ENCODE results near the gene ACBD4. TPM values are rescaled to one million over a fixed set of nuclear protein-coding genes. Genes with fewer than 3 reads are reported as not detected.

The ACBD4 gene
- total and polyA plus RNA-seq, 2 of the 4 experiments (the other 2 are of a cell fraction): 2.3 to 5.7 TPM

- no peak for TF ChIP-seq CHD1 (IDR thresholded peaks at IDR 0.05; ENCODE audit: low read depth, low read length)
- TF ChIP-seq, protein P1, sequence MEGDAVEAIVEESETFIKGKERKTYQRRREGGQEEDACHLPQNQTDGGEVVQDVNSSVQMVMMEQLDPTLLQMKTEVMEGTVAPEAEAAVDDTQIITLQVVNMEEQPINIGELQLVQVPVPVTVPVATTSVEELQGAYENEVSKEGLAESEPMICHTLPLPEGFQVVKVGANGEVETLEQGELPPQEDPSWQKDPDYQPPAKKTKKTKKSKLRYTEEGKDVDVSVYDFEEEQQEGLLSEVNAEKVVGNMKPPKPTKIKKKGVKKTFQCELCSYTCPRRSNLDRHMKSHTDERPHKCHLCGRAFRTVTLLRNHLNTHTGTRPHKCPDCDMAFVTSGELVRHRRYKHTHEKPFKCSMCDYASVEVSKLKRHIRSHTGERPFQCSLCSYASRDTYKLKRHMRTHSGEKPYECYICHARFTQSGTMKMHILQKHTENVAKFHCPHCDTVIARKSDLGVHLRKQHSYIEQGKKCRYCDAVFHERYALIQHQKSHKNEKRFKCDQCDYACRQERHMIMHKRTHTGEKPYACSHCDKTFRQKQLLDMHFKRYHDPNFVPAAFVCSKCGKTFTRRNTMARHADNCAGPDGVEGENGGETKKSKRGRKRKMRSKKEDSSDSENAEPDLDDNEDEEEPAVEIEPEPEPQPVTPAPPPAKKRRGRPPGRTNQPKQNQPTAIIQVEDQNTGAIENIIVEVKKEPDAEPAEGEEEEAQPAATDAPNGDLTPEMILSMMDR (conservative IDR thresholded peaks at IDR 0.05; ENCODE audit: low read depth, low read length): no peak
- TF ChIP-seq MAZ (IDR thresholded peaks at IDR 0.05; ENCODE audit: borderline replicate concordance, low read depth, low read length): no peak
- TF ChIP-seq FOS (IDR thresholded peaks at IDR 0.05; ENCODE audit: low read depth, low read length): no peak
- no peak for TF ChIP-seq POLR2A (IDR thresholded peaks at IDR 0.05; ENCODE audit: low read depth, low read length)
- TF ChIP-seq NFE2L2 (IDR thresholded peaks at IDR 0.05; ENCODE audit: low read depth, low read length): no peak
- no peak for TF ChIP-seq USF2 (IDR thresholded peaks at IDR 0.05; ENCODE audit: low read depth, low read length)
- no peak for TF ChIP-seq CEBPB (IDR thresholded peaks at IDR 0.05; ENCODE audit: low read depth, low read length)
- TF ChIP-seq SMC3 (IDR thresholded peaks at IDR 0.05; ENCODE audit: low read depth, low read length): no peak
- TF ChIP-seq MAFK (IDR thresholded peaks at IDR 0.05; ENCODE audit: low read depth, low read length): no peak
- no peak for TF ChIP-seq RFX5 (IDR thresholded peaks at IDR 0.05; ENCODE audit: low read depth, low read length)
- TF ChIP-seq MXI1 (IDR thresholded peaks at IDR 0.05; ENCODE audit: borderline replicate concordance, low read depth, low read length): no peak
- no peak for TF ChIP-seq RAD21 (IDR thresholded peaks at IDR 0.05; ENCODE audit: low read length)
- TF ChIP-seq RCOR1 (IDR thresholded peaks at IDR 0.05; ENCODE audit: insufficient replicate concordance, low read length): no peak
- intact Hi-C loops (cut with micrococcal nuclease) (no loop called here), in situ Hi-C loops (cut with MboI; ENCODE audit: low sequenced_read_pairs) (loop anchor here (5.0 kb wide), 1 partner anchor 60 kb away; no protein-coding TSS in a partner anchor), dilution Hi-C loops (cut with HindIII; ENCODE audit: low sequenced_read_pairs, unreplicated experiment) (no loop called here)
- no peaks in the 10 kb centered on the region for H3K9me3 ChIP-seq (ENCODE audit: control insufficient read depth, insufficient read depth, low read length)
- H3K4me1 ChIP-seq (ENCODE audit: control insufficient read depth, insufficient read depth, low read length): peaks cover 7% of the 10 kb centered on the region; the same call in 1 of the 2 replicates
- H2AFZ ChIP-seq (replicated peaks; ENCODE audit: low read length, poor library complexity): no peak overlapping the region
- H2BK15ac ChIP-seq (ENCODE audit: low read depth, low read length): no peak overlapping the region
- POLR2A ChIA-PET (ENCODE audit: unreplicated experiment): no interaction called here
- ATAC-seq (ENCODE audit: low read depth) (no peak), DNase-seq (no peak)
- no peak overlapping the region for H2BK5ac ChIP-seq (ENCODE audit: low read depth, low read length, poor library complexity, severe bottlenecking)
- H4K8ac ChIP-seq (ENCODE audit: low read depth in 2 of 2, low read length in 2 of 2): no peak overlapping the region
- H3K4me2 ChIP-seq (ENCODE audit: low read depth, low read length): no peak overlapping the region
- H2BK20ac ChIP-seq (ENCODE audit: low read depth, low read length): no peak overlapping the region
- no peak overlapping the region for H3K23ac ChIP-seq (ENCODE audit: low read depth, low read length)
- no peak overlapping the region for H3K4me3 ChIP-seq (ENCODE audit: insufficient read depth, low read depth, low read length)
- no peak overlapping the region for H3K27ac ChIP-seq (ENCODE audit: insufficient read depth, low read length)
- H2AK9ac ChIP-seq (replicated peaks; ENCODE audit: low read depth, low read length, poor library complexity): no peak overlapping the region
- CTCF ChIA-PET: interaction anchor here (1.8 kb wide), 1 partner anchor 60 kb away, joined by 5 read pairs; no protein-coding TSS in a partner anchor
- H3K18ac ChIP-seq (ENCODE audit: low read depth, low read length): no peak overlapping the region
- no peak overlapping the region for H3K56ac ChIP-seq (ENCODE audit: extremely low read depth, insufficient read depth, low read length)
- no peaks in the 10 kb centered on the region for H3K27me3 ChIP-seq (ENCODE audit: control insufficient read depth, insufficient read depth, low read length)
- no peak overlapping the region for H3K9ac ChIP-seq (ENCODE audit: low read depth, low read length)
- H3K14ac ChIP-seq (replicated peaks; ENCODE audit: low read depth, low read length): no peak overlapping the region
- no peaks in the 10 kb centered on the region for H4K20me1 ChIP-seq (ENCODE audit: insufficient read depth, low read length)
- no peaks in the 10 kb centered on the region for H3K9me1 ChIP-seq (ENCODE audit: insufficient read depth, low read length)
- no TSS peak for BruUV-seq (replicated peaks)
- peaks cover 4 to 7% of the 10 kb centered on the region in 2 experiments; a peak in 3 of 4 replicates for H3K79me1 ChIP-seq (ENCODE audit: low read depth in 1 of 2, low read length in 2 of 2)
- no peak overlapping the region for H4K91ac ChIP-seq (ENCODE audit: insufficient read depth, low read depth, low read length)
- peaks cover 2% of the 10 kb centered on the region; the same call in 1 of the 2 replicates for H3K36me3 ChIP-seq (ENCODE audit: control insufficient read depth, insufficient read depth, low read length)
- WGBS, 2 experiments (ENCODE audit: extremely low coverage in 2 of 2, insufficient read length in 1 of 2): 85% methylated on average over 7 of the region's 11 CpGs; no CpG with 5 or more reads in 1 of the 2 experiments
- no peak overlapping the region for H2BK120ac ChIP-seq (ENCODE audit: low read depth, low read length)
- H4K5ac ChIP-seq (ENCODE audit: low read depth, low read length): no peak overlapping the region
- no peak overlapping the region for H3K4ac ChIP-seq (ENCODE audit: low read depth, low read length)
- H2AK5ac ChIP-seq (ENCODE audit: low read depth, low read length): no peak overlapping the region
Measured at GRCh38 chr17:45137561-45138305, 2.2 kb downstream of the ACBD4 start.

Data from IMR-90 (cell line).